Trophoblast cell (in vitro differentiated cells and primary cell): ENCODE measurements around the gene PHKG2.

Experiments used
- DNase-seq, 2 donors: peaks; one replicate each; pipeline ENCODE4 v3.0.0-alpha.2; 2016
- H2AFZ ChIP-seq: 2 replicates; pipeline ENCODE4 v1.6.1; 2013; ENCODE audit warnings: low read length, moderate library complexity, mild to moderate bottlenecking; ENCODE audit not compliant: insufficient read depth, poor library complexity
- H2AK5ac ChIP-seq: 2 replicates; pipeline ENCODE4 v1.6.1; 2013; ENCODE audit warnings: mild to moderate bottlenecking, low read length
- H2BK120ac ChIP-seq: 2 replicates; pipeline ENCODE4 v1.6.1; 2013; ENCODE audit warnings: low read length, mild to moderate bottlenecking, moderate library complexity; ENCODE audit not compliant: insufficient read depth, poor library complexity
- H2BK12ac ChIP-seq: 2 replicates; pipeline ENCODE4 v1.6.1; 2013; ENCODE audit warnings: mild to moderate bottlenecking, low read length, moderate library complexity
- H2BK5ac ChIP-seq: 2 replicates; pipeline ENCODE4 v1.6.1; 2013; ENCODE audit warnings: low read length, low read depth, moderate library complexity, mild to moderate bottlenecking; ENCODE audit not compliant: poor library complexity
- H3K14ac ChIP-seq: 2 replicates; pipeline ENCODE4 v1.6.1; 2013; ENCODE audit warnings: mild to moderate bottlenecking, low read length
- H3K18ac ChIP-seq: 2 replicates; pipeline ENCODE4 v1.6.1; 2013; ENCODE audit warnings: mild to moderate bottlenecking, low read length
- H3K23ac ChIP-seq: 2 replicates; pipeline ENCODE4 v1.6.1; 2013; ENCODE audit warnings: low read length
- H3K27ac ChIP-seq: 2 replicates; pipeline ENCODE4 v1.5.1; 2013; ENCODE audit warnings: low read depth, mild to moderate bottlenecking, inconsistent platforms, low read length, moderate library complexity
- H3K27me3 ChIP-seq: 2 replicates; pipeline ENCODE4 v1.6.1; 2013; ENCODE audit warnings: inconsistent platforms, mild to moderate bottlenecking, low read length, moderate library complexity; ENCODE audit not compliant: insufficient read depth
- H3K36me3 ChIP-seq, 2 experiments: 1 replicate in 1 of 2; 2 replicates in 1 of 2; pipeline ENCODE4 v1.6.1; 2013; ENCODE audit warnings: low read length in 2 of 2, mild to moderate bottlenecking in 2 of 2, moderate library complexity in 1 of 2; ENCODE audit not compliant: insufficient read depth in 2 of 2, control insufficient read depth in 1 of 2
- H3K4ac ChIP-seq: 2 replicates; pipeline ENCODE4 v1.6.1; 2013; ENCODE audit warnings: low read depth, mild to moderate bottlenecking, low read length, moderate library complexity
- H3K4me1 ChIP-seq, 2 experiments: 1 replicate in 1 of 2; 2 replicates in 1 of 2; pipeline ENCODE4 v1.6.1; 2013; ENCODE audit warnings: low read length in 2 of 2, mild to moderate bottlenecking in 2 of 2, moderate library complexity in 1 of 2; ENCODE audit not compliant: insufficient read depth in 2 of 2, control insufficient read depth in 1 of 2
- H3K4me2 ChIP-seq: 2 replicates; pipeline ENCODE4 v1.6.1; 2013; ENCODE audit warnings: inconsistent platforms, mild to moderate bottlenecking, low read length, moderate library complexity
- H3K4me3 ChIP-seq: 2 replicates; pipeline ENCODE4 v1.5.1; 2013; ENCODE audit warnings: mild to moderate bottlenecking, low read depth, low read length, inconsistent platforms
- H3K79me1 ChIP-seq: one replicate; pipeline ENCODE4 v1.6.1; 2013; ENCODE audit warnings: low read length
- H3K79me2 ChIP-seq: 2 replicates; pipeline ENCODE4 v1.6.1; 2013; ENCODE audit warnings: low read length, mild to moderate bottlenecking; ENCODE audit not compliant: control insufficient read depth, insufficient read depth, poor library complexity
- H3K9ac ChIP-seq: 2 replicates; pipeline ENCODE4 v1.6.1; 2013; ENCODE audit warnings: mild to moderate bottlenecking, low read length
- H3K9me3 ChIP-seq: 2 replicates; pipeline ENCODE4 v1.6.1; 2013; ENCODE audit warnings: low read depth, mild to moderate bottlenecking, control low read depth, inconsistent platforms, low read length; ENCODE audit not compliant: insufficient read depth
- H4K12ac ChIP-seq: 2 replicates; pipeline ENCODE4 v1.6.1; 2013; ENCODE audit warnings: low read depth, mild to moderate bottlenecking, low read length, moderate library complexity
- H4K8ac ChIP-seq: 2 replicates; pipeline ENCODE4 v1.6.1; 2013; ENCODE audit warnings: low read depth, mild to moderate bottlenecking, low read length, moderate library complexity
- H4K91ac ChIP-seq: one replicate; pipeline ENCODE4 v1.6.1; 2013; ENCODE audit warnings: low read depth, mild to moderate bottlenecking, low read length, moderate library complexity
- WGBS: extraction: QIAGEN DNeasy Blood & Tissue Kit; methylation state at CpG from one replicate; pipeline ENCODE4 v1.1.7; 2013; ENCODE audit warnings: missing lambda C conversion rate; ENCODE audit not compliant: insufficient read length, insufficient coverage; ENCODE audit errors: extremely low coverage; 5-methylcytosine and 5-hydroxymethylcytosine counted together

Gene PHKG2

GRCh38 chr16:30778549-30779244 is 30.5 kb downstream of the PHKG2 start:
- no peak overlapping the region for H3K18ac ChIP-seq
- H2BK5ac ChIP-seq, result no peak overlapping the region
- no peaks in the 10 kb centered on the region for H3K9me3 ChIP-seq
- H4K12ac ChIP-seq, result no peak overlapping the region
- no peak overlapping the region for H2AFZ ChIP-seq
- H3K4me3 ChIP-seq, result no peak overlapping the region
- no peak overlapping the region for H3K14ac ChIP-seq
- peaks cover 41 to 44% of the 10 kb centered on the region in 2 experiments for H3K36me3 ChIP-seq
- no peak overlapping the region for H2BK12ac ChIP-seq
- H4K8ac ChIP-seq, result no peak overlapping the region
- no peak overlapping the region for H4K91ac ChIP-seq
- H3K27me3 ChIP-seq, result no peaks in the 10 kb centered on the region
- peaks cover 9% of the 10 kb centered on the region for H3K79me2 ChIP-seq
- peaks cover 4 to 11% of the 10 kb centered on the region in 2 experiments for H3K4me1 ChIP-seq
- no CpG with 5 or more reads among the region's 14 CpGs for WGBS
- H3K23ac ChIP-seq, result no peak overlapping the region
- no peak overlapping the region for H2AK5ac ChIP-seq
- no peak overlapping the region for H2BK120ac ChIP-seq
- no peak overlapping the region for H3K9ac ChIP-seq
- DNase-seq, result no peak
- H3K4ac ChIP-seq, result no peak overlapping the region
- no peak overlapping the region for H3K4me2 ChIP-seq
- H3K27ac ChIP-seq, result no peak overlapping the region
- peaks cover 11% of the 10 kb centered on the region for H3K79me1 ChIP-seq

DNA sequence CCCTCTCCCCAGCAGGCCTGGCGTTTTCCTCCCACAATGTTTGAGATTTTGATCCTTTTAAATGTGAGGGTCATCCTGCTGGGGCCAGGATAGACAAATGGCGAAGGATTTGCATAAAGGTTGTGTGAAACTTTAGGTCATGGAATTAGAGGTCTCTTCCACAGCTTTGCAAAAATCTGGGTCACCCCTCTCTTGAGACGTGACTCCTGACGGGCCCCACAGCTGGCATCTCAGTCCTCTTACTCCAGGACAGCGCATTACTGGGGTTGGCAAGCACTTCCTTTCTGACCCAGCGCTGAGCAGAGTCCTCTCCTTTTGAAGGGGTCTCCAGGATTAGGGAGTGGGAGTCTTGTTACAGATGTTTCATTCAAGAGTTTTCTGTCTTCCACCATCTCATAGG is 31.4 kb downstream of the PHKG2 start:
- H2BK5ac ChIP-seq, result no peak overlapping the region
- H3K79me1 ChIP-seq, result peaks cover 11% of the 10 kb centered on the region
- no peak overlapping the region for H3K23ac ChIP-seq
- no peak overlapping the region for H3K18ac ChIP-seq
- no peak overlapping the region for H2AFZ ChIP-seq
- peaks cover 39 to 40% of the 10 kb centered on the region in 2 experiments for H3K36me3 ChIP-seq
- no peak overlapping the region for H4K91ac ChIP-seq
- H3K27me3 ChIP-seq, result no peaks in the 10 kb centered on the region
- H3K4me3 ChIP-seq, result no peak overlapping the region
- peaks cover 9% of the 10 kb centered on the region for H3K79me2 ChIP-seq
- no peaks in the 10 kb centered on the region for H3K9me3 ChIP-seq
- WGBS, result no CpG with 5 or more reads among the region's 6 CpGs
- no peak for DNase-seq
- peaks cover 4 to 11% of the 10 kb centered on the region in 2 experiments for H3K4me1 ChIP-seq
- no peak overlapping the region for H3K27ac ChIP-seq
- H2BK12ac ChIP-seq, result no peak overlapping the region
- H2BK120ac ChIP-seq, result no peak overlapping the region
- H4K8ac ChIP-seq, result no peak overlapping the region
- no peak overlapping the region for H3K14ac ChIP-seq
- no peak overlapping the region for H3K4ac ChIP-seq
- no peak overlapping the region for H3K9ac ChIP-seq
- no peak overlapping the region for H4K12ac ChIP-seq
- H3K4me2 ChIP-seq, result no peak overlapping the region
- H2AK5ac ChIP-seq, result no peak overlapping the region

DNA sequence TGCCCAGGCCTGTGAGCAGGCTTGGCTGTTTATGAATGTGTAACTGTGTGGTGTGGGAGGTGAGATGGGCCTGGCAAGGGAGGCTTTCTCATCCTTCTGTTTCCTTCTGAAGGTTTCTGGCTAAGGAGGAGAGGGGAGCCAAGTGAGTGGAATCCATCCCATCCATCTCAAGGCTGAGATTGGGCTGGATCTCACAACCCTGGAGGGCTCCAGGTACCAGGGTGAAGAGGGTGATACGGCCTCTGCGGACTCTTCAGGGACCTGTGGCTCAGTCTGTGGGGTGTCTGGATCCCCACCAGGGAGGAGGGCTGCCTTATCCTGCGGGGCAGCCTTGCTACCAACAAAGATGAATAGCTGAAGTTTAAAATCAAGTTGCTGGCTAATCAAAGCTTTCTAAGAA is 31.8 kb downstream of the PHKG2 start:
- no peaks in the 10 kb centered on the region for H3K27me3 ChIP-seq
- peaks cover 1 to 7% of the 10 kb centered on the region in 2 experiments for H3K4me1 ChIP-seq
- no peak for DNase-seq
- H4K12ac ChIP-seq, result no peak overlapping the region
- no peak overlapping the region for H3K4me2 ChIP-seq
- H2AFZ ChIP-seq, result no peak overlapping the region
- no peak overlapping the region for H3K18ac ChIP-seq
- no peaks in the 10 kb centered on the region for H3K9me3 ChIP-seq
- no peak overlapping the region for H3K27ac ChIP-seq
- WGBS, result no CpG with 5 or more reads among the region's 3 CpGs
- H3K79me1 ChIP-seq, result peaks cover 10% of the 10 kb centered on the region
- H3K23ac ChIP-seq, result no peak overlapping the region
- no peak overlapping the region for H3K4ac ChIP-seq
- H2BK120ac ChIP-seq, result no peak overlapping the region
- H2AK5ac ChIP-seq, result no peak overlapping the region
- no peak overlapping the region for H2BK5ac ChIP-seq
- peaks cover 37 to 39% of the 10 kb centered on the region in 2 experiments for H3K36me3 ChIP-seq
- H3K4me3 ChIP-seq, result no peak overlapping the region
- H4K8ac ChIP-seq, result no peak overlapping the region
- peaks cover 9% of the 10 kb centered on the region for H3K79me2 ChIP-seq
- H4K91ac ChIP-seq, result no peak overlapping the region
- H2BK12ac ChIP-seq, result no peak overlapping the region
- no peak overlapping the region for H3K9ac ChIP-seq
- no peak overlapping the region for H3K14ac ChIP-seq

DNA sequence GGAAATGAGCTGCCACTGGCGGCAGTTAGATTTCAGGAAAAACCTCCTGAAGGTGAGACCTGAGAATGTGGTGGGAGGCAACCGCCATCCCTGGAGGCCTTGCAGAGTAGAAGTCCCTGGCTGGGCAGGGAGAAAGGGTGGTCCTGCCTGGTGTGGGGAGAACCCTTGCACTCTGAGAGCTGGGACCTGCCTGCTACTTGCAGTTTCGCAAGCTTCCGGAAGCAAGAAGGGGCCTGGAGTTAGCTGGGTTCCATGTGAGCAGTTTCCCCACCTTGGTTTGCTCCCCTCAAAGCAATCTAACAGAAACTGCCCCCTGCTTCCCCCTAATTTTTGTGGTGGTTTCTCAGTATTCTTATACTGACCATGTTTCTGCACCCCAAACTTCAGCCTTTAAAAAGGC is 32.3 kb downstream of the PHKG2 start:
- Histone ChIP-seq H3K23ac (no peak overlapping the region), H2BK5ac (no peak overlapping the region), H3K4me2 (no peak overlapping the region), H3K79me1 (peaks cover 6% of the 10 kb centered on the region), H3K4ac (no peak overlapping the region), H2BK12ac (no peak overlapping the region), H3K36me3 (peaks cover 42% of the 10 kb centered on the region in 2 experiments), H3K79me2 (peaks cover 5% of the 10 kb centered on the region), H3K27me3 (no peaks in the 10 kb centered on the region), H2AFZ (no peak overlapping the region), H3K18ac (no peak overlapping the region), H3K14ac (no peak overlapping the region), H3K9ac (no peak overlapping the region), H2AK5ac (no peak overlapping the region), H2BK120ac (no peak overlapping the region), H4K91ac (no peak overlapping the region), H3K9me3 (no peaks in the 10 kb centered on the region), H3K4me1 (peaks cover 0 to 4% of the 10 kb centered on the region in 2 experiments), H3K4me3 (no peak overlapping the region), H3K27ac (no peak overlapping the region), H4K8ac (no peak overlapping the region), H4K12ac (no peak overlapping the region)
- no peak for DNase-seq
- WGBS, result no CpG with 5 or more reads among the region's 4 CpGs
